ENCODE results near the gene ZNF354B.
"Not testable (repeated sequence)": the region's sequence is repeated elsewhere in the genome, so short reads cannot be mapped to it uniquely, and the experiment has no call there.

ZNF354B gene

DNA sequence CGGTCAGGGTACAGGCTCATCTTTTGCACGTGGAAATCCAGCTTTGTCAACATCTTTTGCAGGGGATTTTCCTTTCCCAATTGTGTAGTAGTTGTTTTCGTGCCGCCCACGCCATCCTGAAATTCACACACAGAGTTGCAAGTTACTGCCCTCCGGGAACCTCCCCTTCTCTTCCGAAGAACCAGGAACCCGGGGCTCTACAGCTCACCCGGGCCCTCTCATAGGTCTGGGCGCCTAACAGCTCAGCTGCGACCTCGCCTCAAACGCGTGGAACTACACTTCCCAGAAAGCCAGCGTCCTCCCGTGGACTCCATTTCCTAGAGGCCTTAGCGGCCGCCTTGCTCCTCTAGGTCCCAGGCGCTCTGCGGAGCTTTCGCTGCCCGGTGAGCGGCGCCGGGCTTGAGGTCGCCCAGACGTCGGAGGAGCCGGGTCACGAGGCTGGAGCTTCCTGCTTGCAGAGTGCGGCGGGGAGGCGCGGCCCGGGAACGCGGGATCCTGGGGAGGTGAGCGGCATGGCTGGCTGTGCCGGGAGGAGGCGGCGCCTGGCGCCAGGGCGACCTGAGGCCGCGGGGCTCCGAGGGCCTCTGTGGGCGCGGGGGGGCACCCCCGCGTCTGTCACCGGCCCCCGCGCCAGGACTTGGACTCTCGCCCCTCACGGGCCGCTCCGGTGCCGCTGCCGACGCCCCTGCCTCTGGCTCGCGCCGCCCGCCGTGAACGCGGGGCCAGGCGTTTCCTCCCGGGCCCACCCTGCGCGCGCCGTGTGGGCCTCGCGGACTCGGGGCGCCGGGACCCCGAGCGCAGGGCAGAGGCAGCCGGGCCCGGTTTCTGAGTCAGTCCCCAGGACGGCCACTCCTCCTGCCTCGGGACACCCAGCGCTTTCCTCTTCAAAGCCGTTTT lies at the start of gene ZNF354B:
TSS of gene ZNF354B (plus strand) at position 329 of the 897 bp plus-strand sequence. CDS start 1,095 bp downstream, outside the sequence.
- peak; percentile 42 to 59 (median 56) for DNase-seq

DNA sequence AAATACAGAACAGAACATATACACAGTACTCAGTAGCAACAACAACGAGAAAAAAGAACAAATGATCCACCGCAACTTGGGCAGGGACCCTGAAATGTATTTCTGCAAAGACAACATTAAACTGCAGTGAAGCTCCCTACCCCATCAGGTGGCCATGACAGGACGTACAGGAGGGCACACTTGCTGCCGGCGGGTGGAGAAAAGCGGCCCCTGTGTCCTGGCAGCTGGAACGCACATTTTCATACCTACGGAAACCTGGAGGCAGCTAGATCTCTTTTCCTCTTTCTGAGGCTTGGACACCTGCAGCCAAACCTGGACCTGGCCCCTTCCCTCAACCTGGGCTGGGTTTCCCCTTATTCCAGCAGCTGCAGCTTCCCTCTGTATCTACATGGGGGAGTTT lies 42.2 kb upstream of the ZNF354B start:
- DNase-seq, result no peak

DNA sequence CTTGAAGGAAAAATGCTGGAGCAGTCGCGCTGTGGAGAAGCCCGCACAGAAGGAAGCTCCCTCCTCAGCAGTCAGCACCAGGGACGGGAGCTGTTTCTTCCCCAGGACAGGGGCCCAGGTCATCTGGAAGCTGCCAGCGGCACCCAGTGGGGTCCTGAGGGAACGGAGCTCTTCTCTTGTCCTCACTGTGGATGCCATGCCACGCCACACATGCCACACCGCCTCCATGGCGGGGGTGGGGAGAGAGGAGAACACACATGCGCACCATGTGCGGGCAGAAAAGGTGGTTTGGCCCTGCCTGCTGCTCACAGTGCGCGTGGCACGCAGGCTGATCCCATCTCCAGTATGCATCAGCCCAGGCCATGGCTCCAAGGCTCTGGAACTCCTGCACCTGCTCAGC lies 41.7 kb upstream of the ZNF354B start:
- no peak for DNase-seq

DNA sequence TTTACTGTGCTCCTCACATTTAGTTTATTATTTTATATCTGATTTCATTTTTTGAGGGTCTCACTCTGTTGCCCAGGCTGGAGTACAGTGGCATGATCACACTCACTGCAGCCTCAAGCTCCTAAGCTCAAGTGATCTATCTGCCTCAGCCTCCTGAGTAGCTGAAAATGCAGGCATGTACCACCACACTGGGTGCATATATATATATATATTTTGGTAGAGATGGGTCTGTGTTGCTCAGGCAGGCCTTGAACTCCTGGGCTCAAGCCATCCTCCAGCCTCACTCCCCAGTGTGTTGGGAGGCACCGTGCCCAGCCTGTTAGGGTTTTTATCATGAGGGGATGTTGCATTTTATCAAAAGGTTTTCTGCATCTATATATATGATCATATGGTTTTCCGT lies 39.8 kb upstream of the ZNF354B start:
- DNase-seq, result no peak

DNA sequence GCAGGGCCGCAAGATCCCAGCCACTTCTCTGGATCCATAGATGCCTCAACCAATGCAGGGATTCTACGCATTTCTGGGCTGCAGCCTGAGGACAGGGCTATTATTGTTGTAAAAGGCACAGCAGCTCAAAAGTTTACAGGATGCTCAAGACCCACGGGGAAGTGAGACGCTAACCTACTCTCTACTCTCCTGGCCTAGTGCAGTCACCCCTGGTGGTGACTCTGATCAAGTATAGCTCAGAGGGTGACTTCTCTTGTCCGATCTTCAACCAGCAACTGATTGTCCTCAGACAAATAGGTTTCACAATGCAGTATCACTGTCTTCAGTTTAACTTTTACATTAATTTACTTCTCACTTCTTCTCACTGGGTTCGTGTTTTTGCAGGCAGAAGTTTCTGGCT lies 34.3 kb upstream of the ZNF354B start:
- DNase-seq, result no peak

DNA sequence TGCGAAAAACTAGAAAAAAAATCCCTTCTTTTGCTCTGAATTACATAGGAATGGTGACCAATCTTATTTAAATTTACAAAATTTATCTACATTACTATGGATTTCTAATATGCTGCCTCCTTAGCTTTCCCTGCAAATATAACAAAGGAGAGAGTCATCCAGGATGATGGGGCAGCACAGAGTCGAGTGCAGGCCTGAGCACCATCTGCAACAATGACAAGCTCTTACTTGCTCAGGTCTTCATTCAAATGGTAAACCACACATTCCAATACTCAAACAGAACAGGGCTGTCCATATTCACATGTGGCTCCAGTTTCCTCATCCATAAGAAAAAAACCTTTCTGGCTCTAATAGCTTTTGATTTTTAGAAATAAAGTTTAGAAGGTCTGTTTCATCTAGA lies 33.5 kb upstream of the ZNF354B start:
- DNase-seq, result no peak

DNA sequence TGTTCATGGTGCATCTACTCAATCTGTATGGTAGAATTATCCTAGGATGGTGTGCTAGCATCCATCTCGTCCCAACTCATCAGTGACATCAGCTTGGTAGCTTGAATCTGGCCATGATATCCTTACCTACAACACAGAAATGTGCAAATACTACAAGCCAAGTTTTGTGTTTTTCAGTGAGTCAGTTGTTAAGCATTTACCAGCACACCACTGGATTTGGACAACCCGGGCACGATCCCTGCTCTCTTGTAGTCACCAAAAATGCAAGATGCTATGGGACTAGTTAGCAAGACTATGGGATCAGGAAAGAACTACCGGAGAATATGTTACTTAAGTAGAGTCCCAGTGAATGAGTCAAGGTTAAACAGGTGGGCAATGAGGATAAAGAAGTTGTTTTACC lies 32.1 kb upstream of the ZNF354B start:
- no peak for DNase-seq

DNA sequence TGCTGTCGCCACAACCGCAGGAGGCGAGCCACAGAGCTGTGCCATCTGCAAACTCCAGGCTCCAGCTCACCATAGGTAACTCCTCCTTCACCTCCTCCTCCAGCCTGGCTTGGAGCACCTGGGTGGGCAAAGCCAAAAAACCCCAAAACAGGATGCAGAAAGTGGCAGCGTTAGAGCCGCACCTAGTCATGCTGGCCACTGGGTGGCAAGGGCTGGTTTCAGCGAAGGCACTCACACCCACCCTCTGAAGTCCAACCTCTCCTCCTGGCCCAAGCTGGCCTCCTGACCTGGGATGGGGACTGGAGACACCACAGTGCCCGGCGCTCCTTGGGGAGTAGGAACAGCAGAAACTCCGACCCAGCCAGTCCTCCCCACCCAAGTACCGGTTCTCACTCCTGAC lies 28.7 kb upstream of the ZNF354B start:
- DNase-seq, result no peak

DNA sequence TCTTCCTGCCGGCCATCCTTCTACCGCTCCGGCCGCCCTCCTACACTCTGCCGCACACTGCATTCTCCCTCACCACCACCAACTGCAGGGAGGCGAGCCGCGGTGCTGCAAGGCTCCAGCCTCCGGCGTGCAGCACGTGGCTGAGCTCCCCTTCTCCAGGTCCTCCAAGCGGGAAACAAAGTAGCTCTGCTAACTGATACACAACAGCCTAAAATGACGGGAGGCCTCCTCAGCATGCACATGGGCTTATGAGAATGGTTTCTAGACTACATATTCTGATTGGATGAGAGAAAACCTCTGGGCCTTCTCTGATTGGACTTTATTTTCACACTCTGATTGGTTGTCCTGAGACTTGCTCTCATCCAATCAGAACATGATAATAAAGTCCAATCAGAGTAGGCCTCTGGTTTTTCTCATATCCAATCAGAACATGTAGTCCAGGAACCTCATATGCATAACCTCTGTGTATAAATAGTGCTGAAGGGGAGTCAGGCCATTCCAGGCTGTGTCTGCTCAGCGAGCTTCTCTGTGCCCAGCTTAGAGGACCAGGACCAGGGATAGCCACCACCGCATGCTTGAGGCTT lies 27.0 kb upstream of the ZNF354B start:
- no peak for DNase-seq

DNA sequence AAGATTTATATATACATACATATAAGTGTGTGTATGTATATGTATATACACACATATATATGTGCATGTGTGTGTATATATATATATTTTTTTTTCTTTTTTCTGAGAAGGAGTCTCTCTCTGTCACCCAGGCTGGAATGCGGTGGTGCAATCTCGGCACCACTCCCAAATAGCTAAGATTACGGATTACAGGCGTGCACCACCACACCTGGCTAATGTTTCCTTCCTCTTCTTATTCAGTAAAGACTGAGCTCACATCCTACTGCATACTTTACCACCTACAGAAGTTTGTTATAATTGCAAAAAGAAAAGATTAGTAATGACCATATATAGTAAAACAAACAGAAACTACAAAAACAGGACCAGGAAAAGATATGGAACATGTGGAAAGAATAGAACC lies 23.1 kb upstream of the ZNF354B start:
- DNase-seq, result no peak

DNA sequence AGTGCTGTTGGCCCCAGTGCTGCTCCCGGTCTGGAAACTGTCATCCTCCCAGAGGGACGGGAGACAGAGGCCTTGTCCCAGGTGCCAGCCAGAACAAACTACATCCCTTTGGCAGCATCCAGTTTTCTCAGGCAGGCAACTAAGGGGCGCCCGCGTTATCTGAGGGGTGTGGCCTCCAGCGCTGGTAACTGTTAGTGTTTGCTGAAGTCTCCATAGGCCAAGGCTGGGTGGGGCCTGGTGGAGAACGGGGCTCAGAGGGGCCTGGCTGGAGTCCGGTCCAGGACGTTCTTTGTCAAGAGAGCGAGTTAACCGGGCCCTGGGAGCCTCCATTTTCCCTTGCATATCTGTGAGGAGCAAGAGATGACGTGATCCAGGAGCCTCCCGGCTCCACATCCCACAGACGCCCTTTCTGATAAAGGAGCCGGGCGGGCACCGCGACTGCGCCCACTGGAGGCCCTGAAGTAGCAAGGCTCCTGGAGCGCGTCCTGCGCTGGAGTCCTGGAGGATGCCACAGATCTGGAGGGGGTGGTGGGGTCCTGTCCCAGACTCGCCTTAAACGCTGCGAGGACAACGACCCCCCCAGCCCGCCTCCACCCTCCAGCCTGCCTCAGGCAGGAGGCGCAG lies 20.9 kb upstream of the ZNF354B start:
- DNase-seq, result not testable (repeated sequence)

DNA sequence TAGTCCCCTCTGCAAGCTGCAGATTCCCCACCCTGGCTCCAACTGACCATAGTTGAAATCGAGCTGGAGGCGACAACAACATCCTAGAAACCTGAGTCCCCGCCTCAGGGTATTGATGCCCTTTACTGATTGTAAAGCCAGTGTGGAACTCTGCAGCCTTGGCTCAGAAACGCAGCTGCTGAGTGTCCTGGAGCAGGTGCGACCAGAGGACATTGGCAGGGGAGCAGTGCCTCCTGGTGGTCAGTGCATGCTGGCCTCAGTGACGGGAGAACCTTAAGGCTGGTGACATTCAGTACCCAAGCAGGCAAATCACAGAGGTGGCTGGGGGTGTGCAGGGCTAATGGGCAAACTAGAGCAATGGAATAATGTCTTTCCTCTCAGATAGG lies 20.4 kb upstream of the ZNF354B start:
- DNase-seq, result peak in 1 of 4 experiments; percentile 9

DNA sequence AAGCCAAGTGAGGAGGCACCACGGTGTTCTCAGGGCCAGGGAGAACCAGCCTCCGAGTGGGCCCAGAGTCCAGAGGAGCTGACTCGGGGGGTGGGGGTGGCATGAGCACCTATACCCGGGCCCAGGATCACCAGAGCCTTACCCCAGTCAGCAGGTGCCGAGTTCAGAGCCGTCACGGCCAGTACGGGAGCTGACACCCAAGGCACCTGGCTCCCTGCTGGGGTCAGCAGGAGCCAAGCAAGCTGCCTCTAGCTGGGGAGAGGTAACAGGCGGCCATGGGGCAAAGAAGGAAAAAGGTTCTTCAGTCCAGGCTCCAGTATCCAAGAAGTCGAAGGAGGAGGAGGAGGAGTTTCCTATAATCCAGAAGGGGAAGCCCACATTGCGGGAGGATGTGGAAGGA lies 19.4 kb upstream of the ZNF354B start:
- not testable (repeated sequence) for DNase-seq

DNA sequence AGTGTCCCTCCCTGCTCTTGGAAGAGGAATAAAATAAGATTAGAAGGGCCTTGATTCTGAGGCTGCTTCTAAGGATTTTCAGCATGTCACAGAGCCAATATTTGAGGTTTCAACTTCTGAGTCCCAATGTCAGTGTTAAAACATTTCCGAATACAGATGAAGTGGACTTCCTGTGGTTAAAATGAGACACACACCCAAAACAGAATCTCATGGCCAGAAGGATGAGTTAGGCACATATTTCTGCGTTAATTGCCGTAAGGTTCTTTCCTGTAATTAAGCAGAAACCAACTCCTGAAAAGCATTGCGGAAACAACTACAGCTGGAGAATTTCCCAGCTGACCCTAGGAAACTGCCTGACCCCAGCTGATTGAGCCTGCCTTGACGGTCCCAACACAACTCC lies 10.4 kb upstream of the ZNF354B start:
- DNase-seq, result no peak

DNA sequence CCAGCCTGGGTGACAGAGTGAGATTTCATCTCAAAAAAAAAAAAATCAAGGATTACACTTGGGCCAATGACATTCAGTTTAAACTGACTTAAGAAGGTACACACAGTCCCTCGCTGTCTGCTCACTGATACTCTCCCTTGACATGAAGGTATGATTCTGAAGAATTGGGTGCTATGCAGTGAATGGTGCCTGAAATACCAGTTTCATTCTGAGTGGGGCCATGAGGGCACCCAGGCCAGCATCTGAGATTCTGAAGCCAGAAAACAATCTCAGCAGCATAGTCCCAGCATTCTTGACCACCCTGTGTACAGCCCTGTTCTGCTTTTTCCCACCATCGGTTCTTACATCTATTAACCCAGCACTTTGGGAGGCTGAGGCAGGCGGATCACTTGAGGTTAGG lies 7.8 kb upstream of the ZNF354B start:
- DNase-seq, result no peak

DNA sequence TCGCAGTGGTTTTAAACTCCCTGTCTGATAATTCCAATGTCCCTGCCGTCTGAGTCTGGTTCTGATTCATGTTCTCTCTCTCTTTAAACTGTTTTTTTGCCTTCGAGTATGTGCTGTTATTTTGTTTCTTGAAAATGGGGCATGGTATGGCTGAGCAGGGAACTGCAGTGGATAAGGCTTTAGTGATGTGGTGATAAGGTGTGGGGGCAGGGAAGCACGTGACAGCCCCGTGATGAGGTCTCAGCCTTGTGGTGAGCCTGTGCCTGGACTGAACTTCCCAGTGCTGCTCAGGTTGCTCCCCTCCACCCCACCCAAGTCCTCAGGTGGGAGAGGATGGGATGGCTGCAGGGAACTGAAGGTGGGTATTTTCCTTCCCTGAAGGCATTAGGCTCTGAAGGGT lies 5.5 kb upstream of the ZNF354B start:
- DNase-seq, result no peak

DNA sequence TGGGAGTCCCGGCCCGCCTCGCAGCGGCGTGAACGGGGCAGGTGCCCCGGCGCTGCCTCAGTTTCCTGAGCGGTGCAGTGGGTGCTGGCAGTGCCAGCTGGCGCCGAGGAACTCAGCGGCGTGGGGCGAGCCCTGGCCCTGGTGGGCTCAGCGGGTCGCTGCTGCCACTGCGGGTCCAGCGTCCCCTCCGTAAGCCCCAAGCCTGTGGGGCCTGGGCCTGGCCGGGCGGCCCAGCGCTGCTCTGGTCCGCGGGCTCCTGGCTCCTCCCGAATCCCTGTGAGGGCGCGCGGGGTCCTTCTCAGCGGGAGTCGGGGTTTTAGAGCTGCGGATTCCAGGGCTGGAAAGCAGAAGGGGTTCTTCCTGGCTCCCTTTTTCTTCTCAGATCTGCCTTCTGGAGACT lies 862 bp downstream of the ZNF354B start:
- not testable (repeated sequence) for DNase-seq

DNA sequence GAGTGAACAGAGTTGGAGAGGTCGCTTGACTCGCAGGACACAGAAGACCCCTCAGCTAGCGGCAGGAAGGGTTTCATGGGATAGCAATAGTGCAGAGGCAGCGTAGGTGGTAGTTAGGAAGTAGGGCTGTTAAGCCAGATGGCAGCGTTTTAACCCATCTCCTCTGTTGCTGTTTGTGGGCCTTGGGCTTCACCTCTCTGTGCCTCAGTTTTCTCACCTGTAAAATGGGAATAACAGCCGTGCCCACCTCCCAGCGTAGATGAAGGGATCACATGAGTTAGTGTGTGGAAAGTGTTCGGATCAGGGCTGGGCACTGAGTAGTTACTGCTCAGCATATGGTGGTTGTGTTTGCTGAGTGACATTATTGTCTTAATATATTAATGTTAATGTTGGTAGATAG lies 1.9 kb downstream of the ZNF354B start:
- DNase-seq, result no peak

DNA sequence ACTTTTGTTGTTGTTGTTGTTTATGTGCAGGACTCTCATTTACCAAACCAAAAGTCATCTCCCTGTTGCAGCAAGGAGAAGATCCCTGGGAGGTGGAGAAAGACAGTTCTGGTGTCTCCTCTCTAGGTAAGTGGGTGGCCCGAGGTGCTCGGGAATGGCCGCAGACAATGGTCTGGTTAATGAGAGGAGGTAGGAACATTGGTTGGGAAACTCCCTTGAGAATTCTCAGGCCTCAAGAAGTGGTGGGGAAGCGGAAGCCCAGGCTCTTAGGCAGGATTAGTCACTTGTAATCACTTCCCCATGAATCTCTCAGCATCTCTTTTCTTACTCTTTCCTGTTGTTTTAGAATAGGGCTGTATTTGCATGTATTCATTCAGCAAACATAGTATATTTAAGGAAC lies 7.2 kb downstream of the ZNF354B start:
- DNase-seq, result no peak

DNA sequence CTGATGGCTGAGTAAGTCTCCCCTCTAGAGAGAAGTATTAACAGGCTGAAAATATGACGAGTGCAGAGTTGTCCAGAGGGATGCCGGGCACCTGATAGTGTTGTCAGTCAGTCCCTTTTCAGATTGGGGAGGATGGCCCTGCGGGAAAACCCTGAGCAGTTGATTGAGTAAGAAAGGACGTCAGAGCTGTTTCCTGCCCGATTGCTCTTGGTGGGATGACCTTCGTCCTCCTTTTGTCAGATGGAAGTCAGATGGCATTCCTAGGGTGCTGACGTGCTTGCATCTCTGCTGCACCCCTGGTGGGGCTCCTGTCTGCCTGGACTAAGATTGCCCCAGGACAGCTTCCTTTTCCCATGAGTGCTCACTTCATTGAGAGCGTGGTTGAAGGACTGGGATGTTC lies 9.8 kb downstream of the ZNF354B start:
- no peak for DNase-seq

DNA sequence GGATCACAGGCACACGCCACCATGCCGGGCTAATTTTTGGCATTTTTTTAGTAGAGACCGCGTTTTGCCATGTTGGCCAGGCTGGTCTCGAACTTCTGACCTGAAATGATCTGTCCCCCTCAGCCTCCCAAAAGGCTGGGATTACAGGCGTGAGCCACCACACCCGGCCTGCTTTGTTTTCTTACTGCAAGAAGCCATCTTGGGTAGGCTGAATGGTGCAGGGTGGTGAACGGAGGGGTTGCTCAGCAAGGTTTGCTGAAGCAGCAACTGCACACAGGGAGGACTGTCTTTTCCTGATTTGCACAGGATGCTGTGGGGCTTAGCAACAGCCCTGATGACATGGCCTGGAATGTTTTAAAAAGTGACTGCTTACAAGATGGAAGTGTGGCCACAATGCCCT lies 10.7 kb downstream of the ZNF354B start:
- no peak for DNase-seq

DNA sequence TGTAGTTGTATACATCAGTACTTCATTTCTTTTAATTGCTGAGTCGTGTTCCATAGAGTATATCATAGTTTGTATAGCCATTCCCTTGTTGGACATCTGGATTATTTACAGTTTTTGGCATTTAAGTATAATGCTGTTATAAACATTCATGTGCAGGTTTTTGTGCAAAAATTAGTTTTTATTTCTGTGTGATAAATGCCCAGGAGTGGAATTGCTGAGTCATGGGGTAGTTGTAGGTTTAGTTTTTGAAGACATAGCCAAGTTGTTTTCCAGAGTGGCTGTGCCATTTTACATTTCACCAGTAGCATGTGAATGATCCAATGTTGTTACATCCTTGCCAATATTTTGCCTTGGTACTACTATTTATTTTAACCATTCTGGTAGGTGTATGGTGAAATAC lies 12.5 kb downstream of the ZNF354B start:
- DNase-seq, result no peak

DNA sequence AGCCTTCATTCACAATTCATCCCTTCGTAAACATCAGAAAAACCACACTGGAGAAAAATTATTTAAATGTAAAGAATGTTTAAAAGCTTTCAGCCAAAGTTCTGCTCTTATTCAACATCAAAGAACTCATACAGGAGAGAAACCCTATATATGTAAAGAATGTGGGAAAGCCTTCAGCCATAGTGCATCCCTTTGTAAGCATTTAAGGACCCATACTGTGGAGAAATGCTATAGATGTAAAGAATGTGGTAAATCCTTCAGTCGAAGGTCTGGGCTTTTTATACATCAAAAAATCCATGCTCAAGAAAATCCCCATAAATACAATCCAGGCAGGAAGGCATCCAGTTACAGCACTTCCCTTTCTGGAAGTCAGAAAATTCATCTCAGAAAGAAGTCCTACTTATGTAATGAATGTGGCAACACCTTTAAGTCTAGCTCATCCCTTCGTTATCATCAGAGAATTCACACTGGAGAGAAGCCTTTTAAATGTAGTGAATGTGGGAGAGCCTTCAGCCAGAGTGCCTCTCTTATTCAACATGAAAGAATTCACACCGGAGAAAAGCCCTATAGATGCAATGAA lies 23.5 kb downstream of the ZNF354B start:
- DNase-seq, result not testable (repeated sequence)
